Measurements from ENCODE around the gene CFAP20DC.

The CFAP20DC gene

DNA sequence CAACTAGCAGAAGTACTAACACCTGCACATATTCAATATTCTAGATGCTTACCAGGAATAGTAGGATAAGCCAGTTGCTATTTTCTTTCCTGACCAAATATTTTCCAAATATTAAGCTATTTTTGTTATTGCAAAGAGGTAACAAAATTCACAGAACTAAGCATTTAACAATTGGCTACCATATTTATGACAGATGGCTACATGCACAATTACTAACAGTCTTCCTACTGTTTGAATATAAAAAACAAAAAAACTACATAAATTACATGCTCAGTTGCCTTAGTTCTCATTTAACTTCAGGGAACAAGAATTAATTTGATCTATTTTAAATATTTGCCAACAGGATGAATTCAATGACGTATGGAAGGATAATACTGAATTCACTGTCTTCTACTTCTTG is 36.2 kb downstream of the CFAP20DC start:
- no peak overlapping the region for H3K27ac ChIP-seq (ENCODE audit: extremely low read depth, low read depth, low read length)
- H3K9me3 ChIP-seq (ENCODE audit: control insufficient read depth, insufficient read depth, low read depth, low read length) = no peaks in the 10 kb centered on the region
- TF ChIP-seq ZNF701 (tag by site-specific recombination; IDR thresholded peaks at IDR 0.05) = no peak
- no peak for TF ChIP-seq PRDM1 (tag by site-specific recombination; IDR thresholded peaks at IDR 0.05)
- TF ChIP-seq, protein P1, sequence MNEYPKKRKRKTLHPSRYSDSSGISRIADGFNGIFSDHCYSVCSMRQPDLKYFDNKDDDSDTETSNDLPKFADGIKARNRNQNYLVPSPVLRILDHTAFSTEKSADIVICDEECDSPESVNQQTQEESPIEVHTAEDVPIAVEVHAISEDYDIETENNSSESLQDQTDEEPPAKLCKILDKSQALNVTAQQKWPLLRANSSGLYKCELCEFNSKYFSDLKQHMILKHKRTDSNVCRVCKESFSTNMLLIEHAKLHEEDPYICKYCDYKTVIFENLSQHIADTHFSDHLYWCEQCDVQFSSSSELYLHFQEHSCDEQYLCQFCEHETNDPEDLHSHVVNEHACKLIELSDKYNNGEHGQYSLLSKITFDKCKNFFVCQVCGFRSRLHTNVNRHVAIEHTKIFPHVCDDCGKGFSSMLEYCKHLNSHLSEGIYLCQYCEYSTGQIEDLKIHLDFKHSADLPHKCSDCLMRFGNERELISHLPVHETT (tag by site-specific recombination; IDR thresholded peaks at IDR 0.05) = no peak
- POLR2A ChIA-PET = no interaction called here
- H3K4me1 ChIP-seq (ENCODE audit: control insufficient read depth, insufficient read depth, low read length) = no peaks in the 10 kb centered on the region
- no peaks in the 10 kb centered on the region for H3K36me3 ChIP-seq (ENCODE audit: control insufficient read depth in 2 of 2, insufficient read depth in 1 of 2, low read length in 2 of 2)
- no peak overlapping the region for H3K4me3 ChIP-seq (ENCODE audit: low read depth, low read length)
- CTCF ChIA-PET = interaction anchor here (1.0 kb wide), 1 partner anchor 39 kb away, joined by 3 read pairs; no protein-coding TSS in a partner anchor

DNA sequence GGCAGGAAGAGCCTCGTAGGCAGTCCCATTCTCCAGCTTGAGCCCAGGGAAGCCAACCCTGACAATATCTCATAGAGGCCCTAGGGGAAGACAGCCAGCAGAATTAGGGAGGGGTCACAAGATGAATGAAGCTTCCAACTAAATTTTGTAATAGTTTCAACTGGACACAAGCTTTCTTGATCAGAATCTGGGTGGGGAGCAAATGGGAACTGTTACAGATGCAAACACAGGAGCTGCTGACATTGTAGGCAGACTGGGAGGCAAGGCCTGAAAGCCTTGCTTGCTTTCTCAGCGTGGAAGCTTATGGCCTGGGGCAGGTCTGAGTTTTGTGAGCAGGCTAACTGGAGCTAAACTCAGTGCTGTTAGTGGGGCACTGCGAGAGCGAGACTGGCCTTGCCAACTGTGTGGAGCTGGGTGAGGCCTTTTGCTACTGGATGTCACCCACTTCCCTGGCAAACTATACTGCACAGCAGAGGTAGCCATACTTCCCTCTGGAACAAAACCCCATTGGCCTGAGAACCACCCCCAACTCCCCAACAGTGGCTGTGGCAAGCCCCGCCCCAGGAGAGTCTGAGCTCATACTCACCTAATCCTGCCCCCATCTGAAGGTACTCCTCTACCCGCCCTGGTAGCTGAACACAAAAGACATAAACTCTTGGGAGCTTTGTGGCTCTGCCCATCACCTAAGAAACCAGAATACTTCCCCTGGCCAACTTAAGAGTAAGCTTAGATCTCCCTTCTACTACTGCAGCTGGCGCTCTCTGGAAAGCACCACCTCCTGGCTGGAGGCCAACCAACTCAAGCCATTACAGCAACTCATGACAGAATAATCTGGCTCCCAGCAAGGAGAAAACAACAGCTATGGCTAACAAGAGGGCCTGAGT is 42.9 kb downstream of the CFAP20DC start:
- Histone ChIP-seq H3K27ac (ENCODE audit: extremely low read depth, low read depth, low read length) (no peak overlapping the region), H3K9me3 (ENCODE audit: control insufficient read depth, insufficient read depth, low read depth, low read length) (no peaks in the 10 kb centered on the region), H3K4me1 (ENCODE audit: control insufficient read depth, insufficient read depth, low read length) (no peaks in the 10 kb centered on the region), H3K4me3 (ENCODE audit: low read depth, low read length) (no peak overlapping the region), H3K36me3 (ENCODE audit: control insufficient read depth in 2 of 2, insufficient read depth in 1 of 2, low read length in 2 of 2) (no peaks in the 10 kb centered on the region)
- CTCF ChIA-PET = interaction anchor here (0.6 kb wide), 1 partner anchor 701 kb away, joined by 4 read pairs; no protein-coding TSS in a partner anchor
- POLR2A ChIA-PET = no interaction called here
- TF ChIP-seq, protein P2, sequence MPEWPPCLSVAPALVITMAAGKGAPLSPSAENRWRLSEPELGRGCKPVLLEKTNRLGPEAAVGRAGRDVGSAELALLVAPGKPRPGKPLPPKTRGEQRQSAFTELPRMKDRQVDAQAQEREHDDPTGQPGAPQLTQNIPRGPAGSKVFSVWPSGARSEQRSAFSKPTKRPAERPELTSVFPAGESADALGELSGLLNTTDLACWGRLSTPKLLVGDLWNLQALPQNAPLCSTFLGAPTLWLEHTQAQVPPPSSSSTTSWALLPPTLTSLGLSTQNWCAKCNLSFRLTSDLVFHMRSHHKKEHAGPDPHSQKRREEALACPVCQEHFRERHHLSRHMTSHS (tag by site-specific recombination; IDR thresholded peaks at IDR 0.05) = no peak
- TF ChIP-seq ZFP69B (tag by site-specific recombination; IDR thresholded peaks at IDR 0.05) (no peak), EGR2 (tag by site-specific recombination; IDR thresholded peaks at IDR 0.05; ENCODE audit: low read depth) (no peak), ZNF768 (tag by site-specific recombination; IDR thresholded peaks at IDR 0.05) (no peak), ZNF266 (tag by site-specific recombination; IDR thresholded peaks at IDR 0.05; ENCODE audit: low read depth) (no peak), PRDM2 (tag by site-specific recombination; IDR thresholded peaks at IDR 0.05; ENCODE audit: borderline replicate concordance) (no peak), GLI2 (tag by site-specific recombination; IDR thresholded peaks at IDR 0.05; ENCODE audit: borderline replicate concordance, low read depth) (no peak), ZNF76 (tag by site-specific recombination; IDR thresholded peaks at IDR 0.05; ENCODE audit: borderline replicate concordance, low read depth) (no peak), ZNF24 (tag by site-specific recombination; IDR thresholded peaks at IDR 0.05) (no peak), ZNF530 (tag by site-specific recombination; IDR thresholded peaks at IDR 0.05; ENCODE audit: low read depth) (no peak), SCRT1 (tag by site-specific recombination; IDR thresholded peaks at IDR 0.05; ENCODE audit: borderline replicate concordance) (no peak), ZNF140 (tag by site-specific recombination; IDR thresholded peaks at IDR 0.05) (no peak), ZNF18 (tag by site-specific recombination; IDR thresholded peaks at IDR 0.05) (no peak), ZNF391 (tag by site-specific recombination; IDR thresholded peaks at IDR 0.05; ENCODE audit: borderline replicate concordance, low read depth) (no peak), ZNF544 (tag by site-specific recombination; IDR thresholded peaks at IDR 0.05) (no peak)
- TF ChIP-seq, protein P3, sequence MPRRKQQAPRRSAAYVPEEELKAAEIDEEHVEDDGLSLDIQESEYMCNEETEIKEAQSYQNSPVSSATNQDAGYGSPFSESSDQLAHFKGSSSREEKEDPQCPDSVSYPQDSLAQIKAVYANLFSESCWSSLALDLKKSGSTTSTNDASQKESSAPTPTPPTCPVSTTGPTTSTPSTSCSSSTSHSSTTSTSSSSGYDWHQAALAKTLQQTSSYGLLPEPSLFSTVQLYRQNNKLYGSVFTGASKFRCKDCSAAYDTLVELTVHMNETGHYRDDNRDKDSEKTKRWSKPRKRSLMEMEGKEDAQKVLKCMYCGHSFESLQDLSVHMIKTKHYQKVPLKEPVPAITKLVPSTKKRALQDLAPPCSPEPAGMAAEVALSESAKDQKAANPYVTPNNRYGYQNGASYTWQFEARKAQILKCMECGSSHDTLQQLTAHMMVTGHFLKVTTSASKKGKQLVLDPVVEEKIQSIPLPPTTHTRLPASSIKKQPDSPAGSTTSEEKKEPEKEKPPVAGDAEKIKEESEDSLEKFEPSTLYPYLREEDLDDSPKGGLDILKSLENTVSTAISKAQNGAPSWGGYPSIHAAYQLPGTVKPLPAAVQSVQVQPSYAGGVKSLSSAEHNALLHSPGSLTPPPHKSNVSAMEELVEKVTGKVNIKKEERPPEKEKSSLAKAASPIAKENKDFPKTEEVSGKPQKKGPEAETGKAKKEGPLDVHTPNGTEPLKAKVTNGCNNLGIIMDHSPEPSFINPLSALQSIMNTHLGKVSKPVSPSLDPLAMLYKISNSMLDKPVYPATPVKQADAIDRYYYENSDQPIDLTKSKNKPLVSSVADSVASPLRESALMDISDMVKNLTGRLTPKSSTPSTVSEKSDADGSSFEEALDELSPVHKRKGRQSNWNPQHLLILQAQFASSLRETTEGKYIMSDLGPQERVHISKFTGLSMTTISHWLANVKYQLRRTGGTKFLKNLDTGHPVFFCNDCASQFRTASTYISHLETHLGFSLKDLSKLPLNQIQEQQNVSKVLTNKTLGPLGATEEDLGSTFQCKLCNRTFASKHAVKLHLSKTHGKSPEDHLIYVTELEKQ (tag by site-specific recombination; IDR thresholded peaks at IDR 0.05; ENCODE audit: borderline replicate concordance) = no peak

All from HEK293 (cell line).